ENCODE measurements around the gene ERBB4.

ERBB4 gene

DNA sequence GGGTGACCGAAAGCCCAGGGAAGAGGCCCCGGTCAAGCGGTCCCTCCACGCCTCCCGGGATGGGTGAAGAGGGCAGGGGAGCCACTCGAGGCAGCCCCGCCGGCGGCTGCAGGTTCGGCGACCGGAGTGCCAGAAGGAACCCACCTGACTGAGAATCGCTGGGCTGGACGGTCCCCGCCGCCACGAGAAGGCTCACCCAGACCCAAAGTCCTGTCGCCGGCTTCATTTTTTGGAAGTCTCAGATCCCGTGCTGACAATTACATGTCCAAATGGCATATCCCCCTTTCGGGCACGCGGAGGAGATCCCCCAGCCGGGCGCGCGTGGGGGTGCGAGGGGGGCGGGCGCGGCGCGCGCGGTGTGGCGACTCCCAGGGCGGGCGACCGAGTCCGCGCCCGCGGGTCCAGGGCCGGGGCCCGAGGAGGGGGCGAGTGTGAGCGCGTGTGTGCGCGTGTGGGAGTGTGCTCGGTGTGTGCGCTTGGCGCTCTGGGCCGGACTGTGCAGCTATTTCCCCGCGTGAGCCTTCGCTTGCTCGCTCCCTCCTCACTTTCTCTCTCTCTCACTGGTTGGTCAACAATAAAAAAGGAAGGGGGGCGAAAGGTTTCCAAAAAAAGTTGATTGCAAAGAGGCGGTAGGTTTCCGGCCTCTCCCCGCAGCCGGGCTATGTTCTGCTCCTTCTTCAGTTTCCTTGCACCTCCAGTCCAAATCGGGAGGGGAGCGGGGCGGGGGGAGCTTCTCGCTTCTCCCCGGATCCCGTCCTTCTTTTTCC is at the start of gene ERBB4:
ERBB4 (minus strand) TSS at position 498 of the 767 bp plus-strand sequence; CDS start at position 226, 272 bp downstream.
- no peak for DNase-seq

DNA sequence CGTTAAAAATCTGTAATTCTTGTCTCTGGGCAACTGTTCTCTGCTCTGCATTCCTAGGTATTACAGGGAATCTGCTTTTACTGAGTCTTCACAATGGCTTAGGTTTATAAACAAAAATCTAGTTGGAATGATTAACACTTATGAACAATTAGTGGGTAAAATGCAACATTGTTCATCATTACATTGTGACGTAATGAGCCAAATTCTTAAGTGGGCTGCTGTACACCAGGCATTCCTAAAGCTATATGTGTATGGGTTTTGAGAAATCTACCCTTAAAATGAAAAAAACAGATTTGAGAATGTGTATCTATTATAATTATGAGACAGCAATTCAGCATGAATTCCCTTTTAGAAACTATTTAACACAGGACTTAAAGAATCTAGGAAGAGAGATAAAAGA is 41.5 kb upstream of the ERBB4 start:
- no peak for DNase-seq

DNA sequence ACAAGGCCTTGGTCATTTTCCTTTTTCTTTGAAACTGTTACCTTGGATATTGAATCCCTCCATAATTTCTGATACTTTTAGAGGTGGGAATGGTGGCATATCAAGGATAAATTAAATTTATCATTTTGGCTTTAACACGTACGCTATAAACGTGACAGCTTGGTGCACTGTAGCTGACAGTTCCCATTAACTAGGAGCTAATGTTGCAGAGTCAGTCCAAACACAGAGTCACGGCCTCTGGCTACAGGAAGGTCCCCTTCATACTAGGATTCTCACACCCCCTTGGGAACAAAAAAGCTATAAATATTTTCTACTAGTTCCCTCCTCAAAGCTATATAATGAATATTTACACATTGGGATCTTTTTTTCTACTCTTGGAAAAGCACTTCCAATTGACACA is 17.7 kb upstream of the ERBB4 start:
- DNase-seq, result no peak

DNA sequence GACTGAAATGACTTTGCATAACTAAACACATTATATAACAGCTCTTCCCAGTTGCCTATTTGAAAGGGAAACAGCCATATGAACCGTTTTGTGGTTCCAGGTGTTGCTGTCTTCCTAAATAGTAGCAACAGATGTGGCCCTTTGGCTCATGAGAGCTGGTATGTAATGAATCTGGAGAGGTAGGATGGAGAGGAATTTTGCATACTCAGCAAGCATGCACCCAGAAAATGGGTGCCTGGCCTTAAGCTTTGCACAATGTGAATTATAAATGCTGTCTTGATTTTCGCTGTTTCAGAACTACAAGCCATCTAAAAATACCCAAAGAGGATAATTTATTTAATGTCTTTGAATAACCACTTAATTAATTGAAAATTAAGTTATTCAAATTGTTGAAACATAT is 15.6 kb upstream of the ERBB4 start:
- DNase-seq, result no peak

DNA sequence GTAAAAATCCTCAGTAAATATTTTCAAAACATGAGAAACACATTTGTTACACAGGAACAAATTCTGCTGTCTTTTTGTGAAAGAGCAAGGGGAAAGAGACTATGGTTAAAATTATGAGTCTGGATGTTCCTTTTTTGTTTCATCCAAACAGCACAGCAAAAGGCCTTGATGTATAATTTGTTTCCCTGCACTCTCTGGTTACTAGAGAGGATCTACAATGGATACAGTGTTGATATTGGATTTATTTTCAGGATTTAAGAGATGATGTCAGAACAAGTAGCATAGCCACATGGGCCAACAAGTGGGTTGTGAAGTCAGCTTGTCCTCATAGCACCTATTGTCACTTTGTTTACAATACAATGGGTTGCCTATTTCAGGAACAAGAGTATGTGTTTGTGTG is 11.3 kb upstream of the ERBB4 start:
- no peak for DNase-seq

DNA sequence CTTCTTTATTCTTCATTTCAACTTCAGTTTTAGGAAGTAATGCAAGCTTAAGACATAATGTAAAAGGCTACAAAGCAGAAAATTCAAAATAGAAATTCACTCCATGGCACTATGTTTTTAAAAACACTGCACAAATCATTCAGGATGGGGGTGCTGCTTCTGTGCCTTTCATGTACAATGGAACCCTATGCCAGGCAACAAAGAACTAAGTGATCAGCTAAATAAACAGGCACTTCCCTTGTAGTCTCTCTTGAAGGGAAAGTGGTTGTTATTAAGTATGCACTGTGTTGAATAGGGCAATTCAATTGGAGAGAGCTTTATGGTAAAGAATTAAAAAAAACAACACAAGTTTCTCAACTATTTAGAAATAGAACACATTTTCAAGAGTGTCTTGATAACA is 10.9 kb upstream of the ERBB4 start:
- no peak for DNase-seq

DNA sequence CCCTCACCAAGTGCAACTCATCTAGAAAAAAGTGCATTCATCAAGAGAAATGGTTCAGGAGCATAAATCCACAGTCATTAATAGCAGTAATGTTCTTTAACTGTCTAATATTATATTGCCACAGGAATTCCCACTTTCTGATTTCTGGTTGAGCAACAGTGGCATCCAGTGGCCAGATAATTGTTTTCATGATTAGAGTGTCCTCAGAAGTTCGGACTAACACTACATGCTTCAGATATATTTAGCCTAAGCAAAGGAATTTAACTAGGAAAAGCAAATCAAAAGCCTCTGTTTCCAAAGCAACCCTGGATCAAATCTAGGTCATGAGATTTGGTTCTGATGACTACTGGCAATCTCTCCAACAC is 9.8 kb upstream of the ERBB4 start:
- no peak for DNase-seq

DNA sequence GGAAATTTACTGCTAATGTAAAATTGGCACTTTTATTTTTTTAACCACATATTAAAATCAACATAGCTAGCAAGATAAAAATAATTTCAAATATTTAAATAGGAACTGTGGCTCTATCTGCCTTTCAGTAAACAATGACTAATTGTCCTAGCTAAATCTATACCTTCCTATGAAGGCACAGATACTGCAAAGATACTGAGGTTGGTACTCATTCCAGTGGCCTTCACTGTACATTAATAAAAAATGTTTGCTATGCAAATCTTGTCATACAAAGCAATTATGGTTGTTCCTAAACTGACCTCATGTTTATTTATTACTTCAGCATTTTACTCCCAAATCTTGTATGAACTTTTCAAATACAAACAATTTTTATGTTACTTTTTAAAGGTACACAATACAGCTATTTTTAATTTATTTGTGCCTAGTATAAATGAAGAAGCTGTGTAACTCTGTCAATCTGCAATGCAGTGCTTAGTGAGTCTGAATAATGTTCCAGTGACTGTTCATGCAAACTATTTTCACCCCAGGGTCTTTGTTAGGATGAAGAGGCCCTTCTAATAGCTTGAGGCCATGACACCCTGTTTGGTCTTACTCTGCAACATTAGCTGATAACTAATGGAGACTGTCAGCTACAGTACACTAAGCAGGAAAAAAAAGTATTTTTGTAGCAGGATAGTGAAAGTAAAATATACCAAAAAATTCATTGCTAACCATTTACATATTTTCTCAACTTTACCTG is 9.3 kb upstream of the ERBB4 start:
- no peak for DNase-seq

DNA sequence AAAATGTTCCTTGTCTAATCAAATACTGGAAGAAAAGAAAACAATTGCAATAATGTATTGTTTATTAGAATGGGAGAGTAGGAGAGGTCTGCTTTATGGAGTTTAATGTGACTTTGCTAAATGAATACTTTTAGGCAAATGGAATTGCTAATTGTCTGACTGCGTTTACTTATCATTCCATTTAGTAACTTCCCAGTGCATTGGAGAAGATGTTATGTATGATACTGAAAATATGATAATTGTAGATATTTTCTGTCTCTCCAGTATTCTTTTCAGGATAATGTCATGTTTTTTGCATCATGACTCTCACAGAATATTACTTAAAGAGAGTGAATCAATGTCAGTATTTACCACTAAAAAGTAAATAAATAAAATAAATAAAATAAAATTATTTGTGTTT is 8.1 kb upstream of the ERBB4 start:
- DNase-seq, result no peak

DNA sequence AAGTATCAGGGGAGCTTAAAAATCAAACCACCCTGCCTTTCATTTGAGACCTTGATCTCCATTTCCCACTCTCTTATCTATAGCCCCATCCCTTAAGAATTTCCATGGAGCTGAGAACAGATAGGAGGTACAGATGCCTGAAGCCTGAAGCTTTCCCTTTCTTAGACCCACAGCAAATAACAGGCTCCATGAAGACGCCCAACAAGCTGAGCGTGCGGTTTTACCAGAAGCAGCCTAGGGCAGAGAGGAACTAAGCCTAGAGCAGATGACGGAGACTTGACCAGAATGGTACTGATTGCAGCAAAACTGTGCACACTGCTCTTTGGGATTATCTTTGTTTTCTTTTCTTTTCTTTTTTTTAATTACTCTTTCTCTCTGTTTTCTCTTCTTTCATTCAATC is 1.7 kb upstream of the ERBB4 start:
- DNase-seq, result no peak

DNA sequence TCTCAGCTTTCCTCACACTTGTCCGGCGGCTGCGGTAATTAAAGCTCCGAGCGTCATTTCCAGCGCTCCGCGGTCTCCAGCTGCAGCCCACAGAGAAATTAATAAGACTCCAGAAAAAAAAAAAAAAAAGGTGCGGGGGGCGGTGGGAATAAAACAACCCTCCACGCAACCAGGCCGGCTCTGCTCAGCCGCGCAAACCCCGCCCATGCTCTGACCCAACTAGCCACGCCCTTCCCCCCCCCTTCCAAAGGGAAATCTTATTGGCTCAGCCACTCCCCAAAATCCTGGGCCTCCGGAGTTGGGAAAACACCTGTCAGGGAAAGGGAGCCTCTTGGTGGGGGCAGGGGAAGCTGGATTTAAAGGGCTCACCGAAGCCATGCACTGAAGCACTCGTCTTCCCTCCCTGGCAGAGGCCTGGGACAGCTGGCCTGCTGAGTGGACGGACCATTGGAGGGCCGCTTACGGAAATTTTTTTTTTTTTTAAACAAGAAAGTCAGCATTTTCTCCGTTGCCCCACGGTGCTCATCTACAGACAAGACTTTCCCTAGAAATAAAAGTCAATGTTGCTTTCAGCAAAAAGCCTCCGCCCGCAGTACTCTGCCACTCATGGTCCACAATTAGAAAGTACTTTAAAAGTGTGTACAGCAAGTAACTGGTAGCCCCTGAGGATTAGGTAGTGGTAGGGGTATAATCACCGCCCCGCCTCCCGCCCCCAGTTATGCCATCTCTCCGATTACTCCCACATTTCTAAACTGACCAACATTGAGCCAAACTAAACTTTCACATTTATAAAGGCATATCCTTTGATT is 674 bp upstream of the ERBB4 start:
- no peak for DNase-seq

DNA sequence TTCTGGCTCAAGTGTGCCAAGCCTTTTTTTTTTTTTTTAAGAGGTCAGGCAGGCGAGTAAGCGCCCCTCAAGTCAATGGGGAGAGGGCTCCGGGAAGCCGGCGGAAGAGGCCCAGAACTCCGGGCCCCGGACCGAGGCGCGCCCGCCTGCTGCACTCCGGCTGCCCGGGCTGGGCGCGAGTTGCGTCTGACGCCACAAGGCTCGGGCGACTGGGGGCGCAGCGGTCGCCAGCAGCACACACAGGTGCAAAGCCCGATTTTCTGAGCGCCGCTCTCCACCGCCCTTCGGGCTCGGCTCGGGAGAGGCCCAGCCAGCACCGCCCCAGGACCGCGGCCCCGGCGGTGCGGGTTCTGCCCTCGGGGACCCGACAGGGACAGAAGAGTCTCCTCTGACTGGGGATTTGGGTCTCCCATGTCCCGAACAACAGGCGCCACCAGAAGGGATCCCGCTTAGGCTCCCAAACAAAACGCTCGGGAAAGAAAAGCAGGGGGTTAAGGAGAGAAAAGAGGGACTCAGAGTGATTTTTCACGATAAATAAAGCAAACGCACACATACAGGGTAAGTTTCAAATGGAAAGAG is 787 bp downstream of the ERBB4 start:
- DNase-seq, result no peak

DNA sequence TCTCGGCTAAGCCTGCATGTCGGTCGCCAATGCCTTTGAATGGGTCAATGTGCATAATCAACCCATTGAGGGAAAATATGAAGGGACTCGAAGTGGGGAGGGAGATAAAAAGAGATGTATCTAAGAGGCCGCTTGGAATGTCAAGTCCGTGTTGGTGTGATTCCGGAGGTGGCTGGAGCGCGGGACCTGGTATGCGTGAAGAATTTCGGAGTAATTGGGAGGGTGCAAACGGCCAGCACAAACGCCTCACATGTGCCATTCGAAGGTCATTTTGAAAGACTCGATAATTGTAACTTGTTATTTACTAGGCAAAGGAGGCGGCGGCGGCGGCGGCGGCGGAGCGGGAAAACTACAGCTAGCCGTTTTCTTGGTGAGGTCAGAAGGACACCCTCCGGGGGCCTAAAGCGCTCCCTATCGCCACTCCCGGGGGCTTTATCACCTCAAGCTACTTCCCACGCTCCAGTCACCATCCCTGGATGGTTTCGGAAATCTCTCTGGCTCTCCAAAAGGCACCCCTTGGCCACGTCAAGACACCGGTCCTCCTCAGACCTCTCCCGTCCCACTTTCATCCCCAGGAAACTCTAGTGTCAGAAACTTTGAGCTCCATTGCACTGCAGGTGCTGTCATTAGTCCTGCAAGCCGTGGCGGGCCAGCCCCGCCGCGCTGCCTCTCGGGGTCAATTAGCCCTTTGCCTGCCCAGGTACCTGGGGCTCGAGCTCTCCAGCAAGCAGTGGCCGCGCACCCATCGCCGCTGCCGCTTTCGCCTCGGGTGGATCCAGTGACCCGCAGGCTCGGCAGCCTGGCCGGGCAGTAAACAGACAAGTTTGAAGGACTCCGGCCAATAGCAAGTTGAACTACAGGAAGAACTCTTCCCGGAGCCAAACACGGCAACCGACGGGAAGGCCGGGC is 1.5 kb downstream of the ERBB4 start:
- no peak for DNase-seq

DNA sequence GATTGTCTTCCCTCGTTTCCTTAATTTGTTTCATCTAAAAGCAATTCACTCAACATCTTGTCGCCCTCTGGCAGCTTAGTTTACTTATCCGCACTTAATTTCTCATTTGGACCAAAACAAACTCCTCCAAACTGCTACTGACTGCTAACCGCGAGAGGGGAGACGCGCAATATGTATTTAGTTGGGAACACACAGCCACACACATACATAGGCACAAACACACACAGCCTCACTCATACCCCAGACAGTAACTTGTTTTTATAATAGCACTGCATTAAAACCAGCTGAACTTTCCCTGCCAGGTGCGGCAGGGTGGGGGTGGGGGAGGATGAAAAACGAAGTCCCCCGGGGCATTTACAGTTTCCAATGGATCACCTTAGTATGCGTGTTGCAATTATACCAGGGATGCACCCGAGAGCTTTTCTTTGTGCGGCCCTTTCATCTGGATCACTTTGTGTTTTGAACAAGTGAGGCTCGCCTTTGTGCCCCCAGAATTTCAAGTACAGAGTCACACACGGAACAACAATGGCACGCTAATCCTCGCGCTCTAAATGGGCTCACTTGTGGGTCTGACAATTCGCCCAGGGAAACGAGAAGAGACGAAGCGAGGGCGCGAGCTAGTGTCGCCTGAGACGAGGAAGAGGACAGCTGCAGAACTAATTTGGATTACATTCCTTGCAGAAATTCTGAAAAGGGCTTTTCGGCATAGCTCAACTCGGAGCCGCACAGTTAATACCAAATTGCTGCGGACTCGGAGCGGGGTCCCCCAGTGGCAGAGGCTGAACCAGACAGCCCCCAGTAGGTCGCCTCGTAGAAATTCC is 2.4 kb downstream of the ERBB4 start:
- no peak for DNase-seq

DNA sequence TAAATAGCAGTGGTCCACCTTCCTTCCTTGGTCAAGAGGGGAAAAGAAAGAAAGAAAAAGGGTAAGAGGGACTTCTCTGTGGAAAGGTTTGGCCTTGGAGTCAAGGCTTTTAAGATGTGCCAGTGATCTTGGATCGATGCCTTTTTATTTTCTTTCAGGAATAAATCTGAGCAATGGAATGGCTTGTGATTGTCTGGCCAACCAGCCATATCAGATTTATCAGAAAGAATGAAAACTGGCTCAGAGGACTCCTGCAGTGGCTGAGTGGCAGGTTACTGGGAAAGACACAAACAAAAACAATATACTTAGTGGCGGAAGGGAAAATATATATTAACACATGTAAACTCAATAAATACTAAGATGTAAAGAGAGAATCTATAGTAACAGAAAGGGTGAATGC is 4.3 kb downstream of the ERBB4 start:
- DNase-seq, result no peak

DNA sequence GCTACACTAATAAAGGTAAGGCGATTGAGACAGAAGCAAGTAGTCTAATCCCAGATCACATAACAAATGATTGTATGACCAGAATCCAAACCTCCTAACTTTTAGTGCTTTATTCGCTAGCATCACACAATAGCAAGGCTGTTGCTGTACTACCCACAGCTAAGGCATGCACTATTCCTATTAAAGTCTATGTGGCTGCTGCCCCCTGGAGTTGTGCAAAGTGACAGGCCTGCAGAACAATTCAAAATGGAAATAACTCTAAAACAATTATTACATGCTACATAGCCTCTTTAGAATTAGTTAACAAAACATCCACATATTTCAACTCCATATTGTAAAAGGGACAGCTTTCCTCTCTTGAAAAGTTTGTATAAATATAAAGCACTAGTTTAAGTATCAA is 6.0 kb downstream of the ERBB4 start:
- no peak for DNase-seq

DNA sequence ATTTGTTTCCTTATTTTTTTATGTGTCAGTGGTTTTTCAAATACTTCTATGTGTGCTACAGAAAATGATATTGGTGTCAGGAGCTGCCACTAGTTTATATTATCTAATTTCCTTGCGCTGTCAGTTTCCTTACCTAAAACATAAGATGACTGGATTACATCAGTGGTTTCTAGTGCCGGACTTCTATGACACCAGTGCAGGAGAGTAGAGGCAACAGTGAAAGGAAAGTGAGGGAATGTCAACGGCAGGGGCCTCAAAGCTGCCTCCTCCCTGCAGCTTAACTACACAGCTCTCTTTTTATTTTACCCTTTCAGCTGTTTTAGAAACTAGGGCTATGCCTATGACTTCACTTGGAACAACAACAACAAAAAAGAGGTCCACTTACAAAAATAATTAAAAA is 6.5 kb downstream of the ERBB4 start:
- DNase-seq, result no peak

DNA sequence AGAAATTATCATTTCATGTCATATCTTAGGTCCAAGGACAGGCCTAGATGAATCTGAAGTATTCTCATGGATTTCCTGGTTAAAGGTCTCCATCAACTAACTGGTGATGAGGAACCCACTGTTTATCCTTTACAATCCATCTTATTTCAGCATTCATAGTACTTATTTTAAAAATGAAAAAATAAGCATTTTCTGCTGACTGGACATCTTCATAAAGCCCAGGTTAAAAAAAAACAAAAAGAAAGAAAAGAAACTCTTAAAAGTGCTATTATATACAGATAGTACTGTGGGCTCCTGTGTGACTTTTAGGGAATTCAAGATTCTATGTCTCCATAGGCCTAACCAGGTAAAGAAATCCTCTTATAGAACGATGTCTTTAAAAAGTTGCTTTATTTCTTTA is 7.1 kb downstream of the ERBB4 start:
- DNase-seq, result no peak

DNA sequence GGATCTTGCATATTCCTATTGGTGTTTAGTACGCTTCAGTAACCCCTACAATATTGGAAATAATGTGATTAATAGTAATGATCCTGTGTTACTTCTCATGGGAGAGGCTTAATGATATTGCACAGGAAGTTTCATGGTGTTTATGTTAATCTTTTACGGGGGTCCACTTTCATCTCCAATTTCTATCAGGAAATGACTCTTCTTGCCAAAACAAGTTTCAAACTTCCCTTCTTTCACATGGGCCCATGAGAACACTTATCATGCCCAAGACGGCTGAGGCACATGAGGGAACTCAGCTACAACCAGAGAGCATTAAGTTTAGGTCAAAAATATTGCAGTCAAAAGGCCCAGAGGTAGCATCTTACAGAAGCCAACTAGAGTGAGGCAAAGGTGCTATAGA is 7.6 kb downstream of the ERBB4 start:
- no peak for DNase-seq

DNA sequence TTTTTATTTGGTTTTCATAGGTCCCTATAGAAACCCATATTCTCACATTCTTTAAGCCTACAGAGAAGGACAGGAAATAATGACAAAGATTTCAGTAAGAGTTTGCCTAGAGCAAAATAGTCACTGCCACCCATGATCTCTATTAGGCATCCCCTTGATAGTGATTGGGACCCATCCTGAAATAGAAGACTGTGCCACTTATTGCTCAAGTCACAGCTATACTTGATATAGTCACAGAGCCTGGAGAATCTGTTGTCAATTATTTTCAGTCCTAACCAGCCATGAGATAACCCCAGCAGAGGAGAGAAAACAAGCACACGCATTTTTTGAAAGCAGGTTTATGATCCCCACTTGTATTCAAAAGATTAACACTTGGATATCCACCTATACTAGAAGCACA is 8.2 kb downstream of the ERBB4 start:
- no peak for DNase-seq

DNA sequence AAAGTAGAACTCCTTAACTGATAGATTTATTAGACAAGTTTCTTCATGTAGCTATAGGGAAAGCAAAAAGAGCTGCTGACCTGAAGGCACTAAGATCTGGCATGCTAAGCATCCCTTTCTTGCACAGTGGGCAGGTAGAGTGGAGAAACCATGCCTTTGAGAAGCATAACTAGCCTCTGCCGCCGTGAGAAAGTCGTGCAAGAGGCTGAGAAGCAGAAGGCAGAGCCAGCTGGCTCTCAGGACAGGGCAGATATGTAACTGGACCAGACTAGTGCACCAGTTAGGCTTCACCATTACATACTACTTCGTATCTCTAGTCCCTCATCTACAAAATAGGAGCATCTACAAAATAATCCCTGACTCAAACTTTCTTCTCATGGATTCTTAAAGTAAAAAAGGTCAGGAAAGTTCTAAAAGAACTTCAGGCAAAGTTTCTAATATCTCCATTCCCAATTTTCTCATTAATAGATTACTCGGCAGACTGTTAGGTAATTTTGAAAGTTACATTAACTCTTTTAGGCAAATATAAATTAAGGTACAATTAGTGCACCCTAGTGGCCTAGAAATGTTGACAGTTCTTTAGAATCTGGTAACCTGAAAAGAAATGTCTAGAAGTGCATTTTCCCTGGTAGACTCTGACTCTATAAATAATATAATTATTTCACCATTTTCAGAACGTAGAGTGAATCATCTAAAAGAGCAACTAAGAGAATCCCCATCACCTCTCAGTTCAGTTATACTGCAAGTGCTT is 10.3 kb downstream of the ERBB4 start:
- no peak for DNase-seq

Measured in CD4-positive, alpha-beta T cell treated with Interleukin-4 for 1 hour (primary cell).